ENCODE results near the gene UGCG. TPM values are rescaled to one million over a fixed set of nuclear protein-coding genes. Genes with fewer than 3 reads are reported as not detected.
"Not testable (repeated sequence)": the region's sequence is repeated elsewhere in the genome, so short reads cannot be mapped to it uniquely, and the experiment has no call there.

UGCG gene
- total RNA-seq, 1 experiment from 2014 or later = 27.6 TPM

GRCh38 chr9:111943746-111944145 is 47.1 kb downstream of the UGCG start:
- DNase-seq = no peak

GRCh38 chr9:111944241-111944866 is 47.7 kb downstream of the UGCG start:
- DNase-seq = no peak
- Histone ChIP-seq H3K27me3 (ENCODE audit: control insufficient read depth, insufficient read depth, low read length) (no peaks in the 10 kb centered on the region), H3K4me3 (ENCODE audit: insufficient read depth, low read depth, low read length) (no peak overlapping the region), H3K36me3 (replicated peaks; ENCODE audit: control insufficient read depth, insufficient read depth, low read length) (no peaks in the 10 kb centered on the region)

More at GRCh38 chr9:111943746-111944145, 47.1 kb downstream of the UGCG start:
- H3K27me3 ChIP-seq (ENCODE audit: control insufficient read depth, insufficient read depth, low read length) = no peaks in the 10 kb centered on the region
- no peaks in the 10 kb centered on the region for H3K36me3 ChIP-seq (replicated peaks; ENCODE audit: control insufficient read depth, insufficient read depth, low read length)
- H3K4me3 ChIP-seq (ENCODE audit: insufficient read depth, low read depth, low read length) = no peak overlapping the region

- Histone ChIP-seq H3K36me3 (replicated peaks; ENCODE audit: control insufficient read depth, insufficient read depth, low read length) (no peaks in the 10 kb centered on the region), H3K27me3 (ENCODE audit: control insufficient read depth, insufficient read depth, low read length) (no peaks in the 10 kb centered on the region), H3K4me3 (ENCODE audit: insufficient read depth, low read depth, low read length) (no peak overlapping the region)
- no peak for DNase-seq
Observed at GRCh38 chr9:111945216-111945615, 48.6 kb downstream of the UGCG start.

GRCh38 chr9:111948109-111948508 is 51.5 kb downstream of the UGCG start:
- not testable (repeated sequence) for DNase-seq; H3K36me3 ChIP-seq (replicated peaks; ENCODE audit: control insufficient read depth, insufficient read depth, low read length); H3K27me3 ChIP-seq (ENCODE audit: control insufficient read depth, insufficient read depth, low read length); H3K4me3 ChIP-seq (ENCODE audit: insufficient read depth, low read depth, low read length)

- Histone ChIP-seq H3K36me3 (replicated peaks; ENCODE audit: control insufficient read depth, insufficient read depth, low read length) (no peaks in the 10 kb centered on the region), H3K4me3 (ENCODE audit: insufficient read depth, low read depth, low read length) (no peak overlapping the region), H3K27me3 (ENCODE audit: control insufficient read depth, insufficient read depth, low read length) (no peaks in the 10 kb centered on the region)
- no peak for DNase-seq
Observed at GRCh38 chr9:111948951-111949350, 52.3 kb downstream of the UGCG start.

- Histone ChIP-seq H3K36me3 (replicated peaks; ENCODE audit: control insufficient read depth, insufficient read depth, low read length) (no peaks in the 10 kb centered on the region), H3K27me3 (ENCODE audit: control insufficient read depth, insufficient read depth, low read length) (no peaks in the 10 kb centered on the region), H3K4me3 (ENCODE audit: insufficient read depth, low read depth, low read length) (no peak overlapping the region)
- DNase-seq = no peak
Observed at GRCh38 chr9:111949919-111950318, 53.3 kb downstream of the UGCG start.

GRCh38 chr9:111952559-111952958 is 55.9 kb downstream of the UGCG start:
- Histone ChIP-seq H3K36me3 (replicated peaks; ENCODE audit: control insufficient read depth, insufficient read depth, low read length) (no peaks in the 10 kb centered on the region), H3K4me3 (ENCODE audit: insufficient read depth, low read depth, low read length) (no peak overlapping the region), H3K27me3 (ENCODE audit: control insufficient read depth, insufficient read depth, low read length) (no peaks in the 10 kb centered on the region)
- DNase-seq = no peak

- H3K36me3 ChIP-seq (replicated peaks; ENCODE audit: control insufficient read depth, insufficient read depth, low read length) = no peaks in the 10 kb centered on the region
- no peaks in the 10 kb centered on the region for H3K27me3 ChIP-seq (ENCODE audit: control insufficient read depth, insufficient read depth, low read length)
- no peak for DNase-seq
Observed at GRCh38 chr9:111953444-111953843, 56.8 kb downstream of the UGCG start.

GRCh38 chr9:111955048-111955447 is 58.4 kb downstream of the UGCG start:
- DNase-seq = no peak
- H3K4me3 ChIP-seq (ENCODE audit: insufficient read depth, low read depth, low read length) = no peak overlapping the region

More at GRCh38 chr9:111953444-111953843, 56.8 kb downstream of the UGCG start:
- H3K4me3 ChIP-seq (ENCODE audit: insufficient read depth, low read depth, low read length) = no peak overlapping the region

GRCh38 chr9:111957856-111958631 is 61.4 kb downstream of the UGCG start:
- no peaks in the 10 kb centered on the region for H3K36me3 ChIP-seq (replicated peaks; ENCODE audit: control insufficient read depth, insufficient read depth, low read length)
- no peak overlapping the region for H3K4me3 ChIP-seq (ENCODE audit: insufficient read depth, low read depth, low read length)
- H3K27me3 ChIP-seq (ENCODE audit: control insufficient read depth, insufficient read depth, low read length) = no peaks in the 10 kb centered on the region
- DNase-seq = no peak

More at GRCh38 chr9:111955048-111955447, 58.4 kb downstream of the UGCG start:
- Histone ChIP-seq H3K36me3 (replicated peaks; ENCODE audit: control insufficient read depth, insufficient read depth, low read length) (no peaks in the 10 kb centered on the region), H3K27me3 (ENCODE audit: control insufficient read depth, insufficient read depth, low read length) (no peaks in the 10 kb centered on the region)

GRCh38 chr9:111959468-111960359 is 63.1 kb downstream of the UGCG start:
- Histone ChIP-seq H3K4me3 (ENCODE audit: insufficient read depth, low read depth, low read length) (no peak overlapping the region), H3K36me3 (replicated peaks; ENCODE audit: control insufficient read depth, insufficient read depth, low read length) (no peaks in the 10 kb centered on the region), H3K27me3 (ENCODE audit: control insufficient read depth, insufficient read depth, low read length) (no peaks in the 10 kb centered on the region)
- DNase-seq = no peak

- not testable (repeated sequence) for DNase-seq; H3K4me3 ChIP-seq (ENCODE audit: insufficient read depth, low read depth, low read length); H3K27me3 ChIP-seq (ENCODE audit: control insufficient read depth, insufficient read depth, low read length); H3K36me3 ChIP-seq (replicated peaks; ENCODE audit: control insufficient read depth, insufficient read depth, low read length)
Observed at GRCh38 chr9:111960485-111960884, 63.9 kb downstream of the UGCG start.

- no peak for DNase-seq
Observed at GRCh38 chr9:111961009-111961408, 64.4 kb downstream of the UGCG start.

GRCh38 chr9:111961575-111961974 is 65.0 kb downstream of the UGCG start:
- no peak overlapping the region for H3K4me3 ChIP-seq (ENCODE audit: insufficient read depth, low read depth, low read length)
- H3K36me3 ChIP-seq (replicated peaks; ENCODE audit: control insufficient read depth, insufficient read depth, low read length) = no peaks in the 10 kb centered on the region
- no peaks in the 10 kb centered on the region for H3K27me3 ChIP-seq (ENCODE audit: control insufficient read depth, insufficient read depth, low read length)
- DNase-seq = no peak

More at GRCh38 chr9:111961009-111961408, 64.4 kb downstream of the UGCG start:
- H3K36me3 ChIP-seq (replicated peaks; ENCODE audit: control insufficient read depth, insufficient read depth, low read length) = no peaks in the 10 kb centered on the region
- H3K27me3 ChIP-seq (ENCODE audit: control insufficient read depth, insufficient read depth, low read length) = no peaks in the 10 kb centered on the region
- no peak overlapping the region for H3K4me3 ChIP-seq (ENCODE audit: insufficient read depth, low read depth, low read length)

All from H7 (cell line).